Measurements from ENCODE around the gene MCL1.

The MCL1 gene

DNA sequence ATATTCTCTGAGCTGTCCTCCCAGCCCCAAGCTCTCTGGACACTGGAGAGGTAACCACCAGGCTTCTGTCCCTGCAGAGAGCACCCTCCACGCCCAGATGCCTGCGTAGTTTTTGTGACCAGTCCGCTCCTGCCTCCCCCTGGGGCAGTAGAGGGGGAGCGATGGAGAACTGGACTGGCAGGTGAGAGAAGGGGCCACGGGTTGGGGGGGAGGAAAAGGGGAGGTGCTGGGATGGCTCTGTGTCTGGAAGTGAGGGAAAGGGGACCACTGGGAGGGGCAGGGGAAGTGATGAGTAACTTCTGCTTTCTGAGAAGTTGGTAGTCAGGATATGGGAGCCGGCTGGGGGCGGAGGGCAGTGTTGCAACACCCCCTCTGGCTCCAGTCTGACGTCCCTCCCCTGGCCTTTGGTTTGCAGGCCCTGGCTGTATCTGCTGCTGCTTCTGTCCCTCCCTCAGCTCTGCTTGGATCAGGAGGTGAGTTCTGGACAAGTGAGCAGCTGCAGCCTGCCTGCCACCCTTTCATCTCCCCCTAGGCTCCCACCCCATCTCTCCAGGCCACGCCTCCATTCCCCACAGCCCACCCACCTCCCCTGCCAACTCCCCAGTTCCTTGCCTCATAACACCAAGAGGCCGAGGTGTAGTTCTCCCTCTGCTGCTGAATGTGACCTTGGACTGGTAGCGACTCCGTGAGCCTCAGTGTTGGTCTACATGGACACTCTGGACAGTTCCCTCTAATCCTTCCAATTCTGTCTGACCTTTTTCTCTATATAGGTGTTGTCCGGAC lies 27.1 kb downstream of the MCL1 start:
- H3K4me3 ChIP-seq (ENCODE audit: low read depth, low read length), result no peak overlapping the region
- no peak for DNase-seq (ENCODE audit: low read depth)
- TF ChIP-seq CTCF (IDR thresholded peaks at IDR 0.05; ENCODE audit: insufficient read depth, low read depth, low read length, missing control alignments), result no peak

DNA sequence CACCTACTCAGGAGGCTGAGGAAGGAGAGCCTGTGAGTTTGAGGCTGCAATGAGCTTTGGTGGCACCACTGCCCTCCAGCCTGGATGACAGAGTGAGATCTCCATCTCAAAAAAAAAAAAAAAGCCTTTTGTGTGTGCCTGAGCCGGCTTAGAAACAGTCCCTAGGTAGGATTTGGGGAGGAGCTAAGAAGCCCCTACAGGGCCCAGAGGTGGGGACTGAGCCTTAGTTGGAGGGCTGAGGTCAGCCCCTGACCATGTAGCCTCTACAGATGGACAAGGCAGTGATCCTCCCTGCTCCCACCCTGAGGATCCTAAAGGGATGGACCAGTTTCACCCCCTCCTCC lies 27.7 kb downstream of the MCL1 start:
- no peak for DNase-seq (ENCODE audit: low read depth)
- TF ChIP-seq CTCF (IDR thresholded peaks at IDR 0.05; ENCODE audit: insufficient read depth, low read depth, low read length, missing control alignments), result no peak
- H3K4me3 ChIP-seq (ENCODE audit: low read depth, low read length), result no peak overlapping the region

DNA sequence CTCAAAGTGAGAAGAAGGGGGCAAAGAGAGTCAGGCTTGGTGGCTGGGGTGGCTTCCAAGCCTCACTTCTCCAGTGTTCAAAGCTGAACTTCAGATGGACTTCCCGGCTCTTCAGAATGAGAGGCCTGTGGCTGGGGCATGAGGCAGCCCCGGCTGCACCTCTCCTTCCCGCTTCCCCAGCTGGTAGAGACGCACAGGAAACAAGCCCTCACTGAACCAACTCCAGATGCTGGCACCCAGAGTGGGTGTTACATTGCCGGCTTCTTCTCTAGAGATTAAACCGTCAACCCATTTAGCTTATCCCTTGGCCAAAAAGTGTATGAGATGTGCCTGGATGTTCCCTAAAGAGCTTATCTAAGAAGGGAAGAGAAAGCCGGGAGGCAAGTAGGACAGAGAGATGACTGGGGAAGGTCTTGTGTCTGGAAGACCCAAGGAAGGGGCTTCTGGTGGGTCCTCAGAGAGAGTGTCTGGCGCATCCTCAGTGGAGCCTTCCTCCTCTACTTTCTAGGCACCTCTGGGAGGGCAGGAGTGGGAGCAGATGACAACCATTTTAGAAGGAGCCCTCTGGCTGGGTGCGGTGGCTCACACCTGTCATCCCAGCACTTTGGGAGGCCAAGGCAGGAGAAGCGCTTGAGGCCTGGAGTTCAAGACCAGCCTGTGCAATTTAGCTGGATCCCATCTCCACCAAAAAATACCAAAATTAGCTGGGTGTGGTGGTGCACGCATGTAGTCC lies 28.2 kb downstream of the MCL1 start:
- H3K4me3 ChIP-seq (ENCODE audit: low read depth, low read length), result no peak overlapping the region
- TF ChIP-seq CTCF (IDR thresholded peaks at IDR 0.05; ENCODE audit: insufficient read depth, low read depth, low read length, missing control alignments), result no peak
- no peak for DNase-seq (ENCODE audit: low read depth)

DNA sequence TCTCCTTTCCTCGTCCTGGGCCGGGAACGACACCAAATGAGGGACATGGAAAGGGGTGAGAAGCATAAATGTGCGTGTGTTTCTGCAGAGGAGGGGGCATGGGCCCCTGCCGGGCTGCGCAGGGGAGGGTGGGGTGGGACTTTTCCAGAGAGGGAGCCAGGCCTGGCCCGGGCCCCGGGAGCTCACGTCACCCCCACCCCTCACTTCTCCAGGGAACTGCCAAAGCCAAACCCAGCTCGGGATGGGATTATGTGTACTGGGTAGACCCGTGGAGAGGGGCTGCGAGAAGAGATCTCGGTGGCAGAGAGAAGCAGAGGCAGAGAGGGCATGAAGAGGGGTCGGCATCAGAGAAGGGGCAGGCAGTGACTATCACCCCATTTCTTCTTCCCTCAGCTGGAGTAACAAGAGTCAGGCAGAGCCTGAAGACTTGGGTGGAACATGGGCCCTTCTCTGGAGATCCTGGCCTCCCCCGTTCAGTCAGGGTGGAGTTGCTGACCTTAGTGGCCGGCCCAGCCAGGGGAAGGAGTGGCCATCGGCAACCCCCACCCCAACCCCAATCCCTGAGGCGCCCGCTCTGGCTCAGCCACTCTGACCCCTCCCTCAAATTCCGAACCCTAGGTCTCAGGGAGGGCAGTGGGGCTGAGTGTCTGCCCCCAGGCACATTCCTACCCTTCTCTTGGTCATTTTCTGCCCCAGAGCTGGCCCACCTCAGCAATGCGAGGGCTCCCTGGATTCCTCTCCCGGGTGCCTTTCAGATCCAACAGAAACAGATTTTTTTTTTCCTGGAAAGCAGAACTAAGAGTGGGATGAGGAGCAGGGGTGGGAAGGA lies 29.0 kb downstream of the MCL1 start:
- no peak for TF ChIP-seq CTCF (IDR thresholded peaks at IDR 0.05; ENCODE audit: insufficient read depth, low read depth, low read length, missing control alignments)
- H3K4me3 ChIP-seq (ENCODE audit: low read depth, low read length), result no peak overlapping the region
- no peak for DNase-seq (ENCODE audit: low read depth)

DNA sequence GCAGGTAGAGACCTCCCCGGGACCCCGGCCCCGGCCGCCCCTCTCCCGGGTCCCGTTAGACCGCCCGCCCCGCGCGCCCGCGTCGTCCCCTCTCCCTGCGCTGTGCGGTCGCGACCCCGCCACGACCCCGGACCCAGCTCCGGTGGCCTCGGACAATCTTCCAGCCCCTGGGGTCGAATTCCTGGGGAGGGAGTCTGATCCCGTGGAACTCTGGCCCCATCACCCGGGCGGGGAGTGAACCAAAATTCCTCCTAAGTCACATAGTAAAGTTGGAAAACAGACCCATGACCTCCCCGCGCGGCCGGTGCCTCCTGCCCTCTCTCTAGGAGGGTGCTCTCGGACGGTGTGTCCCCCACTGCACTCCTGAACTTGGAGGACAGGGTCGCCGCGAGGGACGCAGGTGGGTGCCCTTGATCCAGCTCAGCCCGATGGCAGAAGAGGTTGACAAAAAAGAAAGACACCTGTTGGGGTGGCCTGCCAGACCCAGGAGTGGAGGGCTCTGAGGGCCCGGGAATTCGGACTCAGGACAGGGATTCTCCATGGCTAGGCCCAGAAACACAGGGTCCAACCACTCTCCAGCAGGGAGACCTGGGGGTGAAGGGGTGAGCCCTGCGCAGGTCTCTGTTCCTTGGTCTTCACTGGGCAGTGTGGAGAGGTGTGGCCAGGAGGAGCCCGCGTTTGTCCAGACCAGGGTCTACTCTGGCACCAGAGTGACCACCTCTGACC lies 29.8 kb downstream of the MCL1 start:
- DNase-seq (ENCODE audit: low read depth), result no peak

More for the DNA sequence above, 29.8 kb downstream of the MCL1 start:
- H3K4me3 ChIP-seq (ENCODE audit: low read depth, low read length), result no peak overlapping the region; the same call in 1 of the 2 replicates
- TF ChIP-seq CTCF (IDR thresholded peaks at IDR 0.05; ENCODE audit: insufficient read depth, low read depth, low read length, missing control alignments), result no peak
